Measurements from ENCODE around the gene PLXNA4.

PLXNA4 gene

GRCh38 chr7:132298790-132299189 is 277.5 kb downstream of the PLXNA4 start:
- 91% methylated on average over 4 of the region's 4 CpGs for WGBS, 2 experiments
- no peaks in the 10 kb centered on the region for H3K36me3 ChIP-seq (ENCODE audit: control insufficient read depth, insufficient read depth, low read length)
- H3K4me3 ChIP-seq (ENCODE audit: insufficient read depth, low read depth, low read length), result no peak overlapping the region
- H3K9me3 ChIP-seq (ENCODE audit: control insufficient read depth, low read length), result no peaks in the 10 kb centered on the region
- no peaks in the 10 kb centered on the region for H3K27me3 ChIP-seq (ENCODE audit: control insufficient read depth, insufficient read depth, low read length, poor library complexity, severe bottlenecking)
- H3K27ac ChIP-seq (ENCODE audit: insufficient read depth, low read depth, low read length, poor library complexity, severe bottlenecking), result no peak overlapping the region
- H3K4me1 ChIP-seq (ENCODE audit: control insufficient read depth, insufficient read depth, low read length), result no peaks in the 10 kb centered on the region

- H3K9me3 ChIP-seq (ENCODE audit: control insufficient read depth, low read length), result no peaks in the 10 kb centered on the region
- 79 to 86% methylated on average over 8 of the region's 8 CpGs for WGBS, 2 experiments
- no peak overlapping the region for H3K27ac ChIP-seq (ENCODE audit: insufficient read depth, low read depth, low read length, poor library complexity, severe bottlenecking)
- H3K36me3 ChIP-seq (ENCODE audit: control insufficient read depth, insufficient read depth, low read length), result no peaks in the 10 kb centered on the region
- no peak overlapping the region for H3K4me3 ChIP-seq (ENCODE audit: insufficient read depth, low read depth, low read length)
- no peaks in the 10 kb centered on the region for H3K4me1 ChIP-seq (ENCODE audit: control insufficient read depth, insufficient read depth, low read length)
- no peaks in the 10 kb centered on the region for H3K27me3 ChIP-seq (ENCODE audit: control insufficient read depth, insufficient read depth, low read length, poor library complexity, severe bottlenecking)
Observed at GRCh38 chr7:132296820-132297219, 279.4 kb downstream of the PLXNA4 start.

GRCh38 chr7:132295175-132295574 is 281.1 kb downstream of the PLXNA4 start:
- no peaks in the 10 kb centered on the region for H3K27me3 ChIP-seq (ENCODE audit: control insufficient read depth, insufficient read depth, low read length, poor library complexity, severe bottlenecking)
- H3K9me3 ChIP-seq (ENCODE audit: control insufficient read depth, low read length), result no peaks in the 10 kb centered on the region
- no peaks in the 10 kb centered on the region for H3K4me1 ChIP-seq (ENCODE audit: control insufficient read depth, insufficient read depth, low read length)
- 91 to 92% methylated on average over 3 of the region's 3 CpGs for WGBS, 2 experiments
- no peak overlapping the region for H3K27ac ChIP-seq (ENCODE audit: insufficient read depth, low read depth, low read length, poor library complexity, severe bottlenecking)
- no peak overlapping the region for H3K4me3 ChIP-seq (ENCODE audit: insufficient read depth, low read depth, low read length)
- H3K36me3 ChIP-seq (ENCODE audit: control insufficient read depth, insufficient read depth, low read length), result no peaks in the 10 kb centered on the region

- Histone ChIP-seq H3K27me3 (ENCODE audit: control insufficient read depth, insufficient read depth, low read length, poor library complexity, severe bottlenecking) (no peaks in the 10 kb centered on the region), H3K27ac (ENCODE audit: insufficient read depth, low read depth, low read length, poor library complexity, severe bottlenecking) (no peak overlapping the region), H3K4me3 (ENCODE audit: insufficient read depth, low read depth, low read length) (no peak overlapping the region), H3K36me3 (ENCODE audit: control insufficient read depth, insufficient read depth, low read length) (no peaks in the 10 kb centered on the region), H3K4me1 (ENCODE audit: control insufficient read depth, insufficient read depth, low read length) (no peaks in the 10 kb centered on the region), H3K9me3 (ENCODE audit: control insufficient read depth, low read length) (no peaks in the 10 kb centered on the region)
- 83 to 85% methylated on average over 4 of the region's 4 CpGs for WGBS, 2 experiments
Observed at GRCh38 chr7:132292803-132293202, 283.5 kb downstream of the PLXNA4 start.

GRCh38 chr7:132291481-132291880 is 284.8 kb downstream of the PLXNA4 start:
- no peak overlapping the region for H3K4me3 ChIP-seq (ENCODE audit: insufficient read depth, low read depth, low read length)
- H3K27me3 ChIP-seq (ENCODE audit: control insufficient read depth, insufficient read depth, low read length, poor library complexity, severe bottlenecking), result no peaks in the 10 kb centered on the region
- WGBS, 2 experiments, result 89 to 100% methylated on average over 1 of the region's 1 CpG
- H3K9me3 ChIP-seq (ENCODE audit: control insufficient read depth, low read length), result no peaks in the 10 kb centered on the region
- no peaks in the 10 kb centered on the region for H3K4me1 ChIP-seq (ENCODE audit: control insufficient read depth, insufficient read depth, low read length)
- no peak overlapping the region for H3K27ac ChIP-seq (ENCODE audit: insufficient read depth, low read depth, low read length, poor library complexity, severe bottlenecking)
- no peaks in the 10 kb centered on the region for H3K36me3 ChIP-seq (ENCODE audit: control insufficient read depth, insufficient read depth, low read length)

- no peaks in the 10 kb centered on the region for H3K36me3 ChIP-seq (ENCODE audit: control insufficient read depth, insufficient read depth, low read length)
- WGBS, 2 experiments, result 84 to 89% methylated on average over 5 of the region's 5 CpGs
- no peak overlapping the region for H3K4me3 ChIP-seq (ENCODE audit: insufficient read depth, low read depth, low read length)
- no peaks in the 10 kb centered on the region for H3K27me3 ChIP-seq (ENCODE audit: control insufficient read depth, insufficient read depth, low read length, poor library complexity, severe bottlenecking)
- H3K9me3 ChIP-seq (ENCODE audit: control insufficient read depth, low read length), result no peaks in the 10 kb centered on the region
- no peaks in the 10 kb centered on the region for H3K4me1 ChIP-seq (ENCODE audit: control insufficient read depth, insufficient read depth, low read length)
- H3K27ac ChIP-seq (ENCODE audit: insufficient read depth, low read depth, low read length, poor library complexity, severe bottlenecking), result no peak overlapping the region
Observed at GRCh38 chr7:132290021-132290420, 286.2 kb downstream of the PLXNA4 start.

GRCh38 chr7:132286836-132287235 is 289.4 kb downstream of the PLXNA4 start:
- Histone ChIP-seq H3K27ac (ENCODE audit: insufficient read depth, low read depth, low read length, poor library complexity, severe bottlenecking) (no peak overlapping the region), H3K4me1 (ENCODE audit: control insufficient read depth, insufficient read depth, low read length) (no peaks in the 10 kb centered on the region), H3K4me3 (ENCODE audit: insufficient read depth, low read depth, low read length) (no peak overlapping the region), H3K27me3 (ENCODE audit: control insufficient read depth, insufficient read depth, low read length, poor library complexity, severe bottlenecking) (no peaks in the 10 kb centered on the region), H3K9me3 (ENCODE audit: control insufficient read depth, low read length) (no peaks in the 10 kb centered on the region), H3K36me3 (ENCODE audit: control insufficient read depth, insufficient read depth, low read length) (no peaks in the 10 kb centered on the region)
- WGBS, 2 experiments, result 84 to 87% methylated on average over 5 of the region's 5 CpGs

- 82 to 94% methylated on average over 1 to 2 of the region's 2 CpGs for WGBS, 2 experiments
- no peak overlapping the region for H3K27ac ChIP-seq (ENCODE audit: insufficient read depth, low read depth, low read length, poor library complexity, severe bottlenecking)
- H3K4me1 ChIP-seq (ENCODE audit: control insufficient read depth, insufficient read depth, low read length), result peaks cover 4% of the 10 kb centered on the region
- no peak overlapping the region for H3K4me3 ChIP-seq (ENCODE audit: insufficient read depth, low read depth, low read length)
- H3K27me3 ChIP-seq (ENCODE audit: control insufficient read depth, insufficient read depth, low read length, poor library complexity, severe bottlenecking), result no peaks in the 10 kb centered on the region
- H3K36me3 ChIP-seq (ENCODE audit: control insufficient read depth, insufficient read depth, low read length), result no peaks in the 10 kb centered on the region
- H3K9me3 ChIP-seq (ENCODE audit: control insufficient read depth, low read length), result no peaks in the 10 kb centered on the region
Observed at GRCh38 chr7:132280335-132280734, 295.9 kb downstream of the PLXNA4 start.

GRCh38 chr7:132279718-132280117 is 296.6 kb downstream of the PLXNA4 start:
- WGBS, 2 experiments, result 93 to 95% methylated on average over 4 of the region's 4 CpGs
- Histone ChIP-seq H3K4me3 (ENCODE audit: insufficient read depth, low read depth, low read length) (no peak overlapping the region), H3K27me3 (ENCODE audit: control insufficient read depth, insufficient read depth, low read length, poor library complexity, severe bottlenecking) (no peaks in the 10 kb centered on the region), H3K4me1 (ENCODE audit: control insufficient read depth, insufficient read depth, low read length) (peaks cover 5% of the 10 kb centered on the region), H3K36me3 (ENCODE audit: control insufficient read depth, insufficient read depth, low read length) (no peaks in the 10 kb centered on the region), H3K9me3 (ENCODE audit: control insufficient read depth, low read length) (no peaks in the 10 kb centered on the region), H3K27ac (ENCODE audit: insufficient read depth, low read depth, low read length, poor library complexity, severe bottlenecking) (no peak overlapping the region)

- no peaks in the 10 kb centered on the region for H3K36me3 ChIP-seq (ENCODE audit: control insufficient read depth, insufficient read depth, low read length)
- H3K4me3 ChIP-seq (ENCODE audit: insufficient read depth, low read depth, low read length), result no peak overlapping the region
- WGBS, 2 experiments, result 78 to 87% methylated on average over 5 of the region's 5 CpGs
- H3K9me3 ChIP-seq (ENCODE audit: control insufficient read depth, low read length), result no peaks in the 10 kb centered on the region
- H3K4me1 ChIP-seq (ENCODE audit: control insufficient read depth, insufficient read depth, low read length), result peaks cover 5% of the 10 kb centered on the region
- H3K27ac ChIP-seq (ENCODE audit: insufficient read depth, low read depth, low read length, poor library complexity, severe bottlenecking), result no peak overlapping the region
- no peaks in the 10 kb centered on the region for H3K27me3 ChIP-seq (ENCODE audit: control insufficient read depth, insufficient read depth, low read length, poor library complexity, severe bottlenecking)
Observed at GRCh38 chr7:132276976-132277725, 299.1 kb downstream of the PLXNA4 start.

All from ectodermal cell (in vitro differentiated cells).